ENCODE measurements around the gene EP400.

Gene EP400

GRCh38 chr12:132024758-132025157 is 75.0 kb downstream of the EP400 start:
- TF ChIP-seq CTCF (IDR thresholded peaks at IDR 0.05) = no peak

GRCh38 chr12:132025526-132025925 is 75.8 kb downstream of the EP400 start:
- TF ChIP-seq CTCF (IDR thresholded peaks at IDR 0.05) = no peak

GRCh38 chr12:132026061-132026795 is 76.5 kb downstream of the EP400 start:
- TF ChIP-seq CTCF (IDR thresholded peaks at IDR 0.05) = no peak

GRCh38 chr12:132026796-132027500 is 77.2 kb downstream of the EP400 start:
- TF ChIP-seq CTCF (IDR thresholded peaks at IDR 0.05) = no peak

GRCh38 chr12:132027636-132028035 is 77.9 kb downstream of the EP400 start:
- TF ChIP-seq CTCF (IDR thresholded peaks at IDR 0.05) = no peak

- TF ChIP-seq CTCF (IDR thresholded peaks at IDR 0.05) = no peak
These were observed 78.4 kb downstream of the EP400 start for GRCh38 chr12:132028111-132028510.

- TF ChIP-seq CTCF (IDR thresholded peaks at IDR 0.05) = no peak
These were observed 80.0 kb downstream of the EP400 start for GRCh38 chr12:132029503-132030300.

Data from LNCAP (cell line).